ENCODE results near the gene CEACAM1. TPM values are rescaled to one million over a fixed set of nuclear protein-coding genes. Genes with fewer than 3 reads are reported as not detected.

Gene CEACAM1
- total and polyA plus RNA-seq, 2 of the 13 experiments (the other 11 are each of a cell fraction or from before 2014, with no cell fraction given) = 13.5 to 332 TPM

DNA sequence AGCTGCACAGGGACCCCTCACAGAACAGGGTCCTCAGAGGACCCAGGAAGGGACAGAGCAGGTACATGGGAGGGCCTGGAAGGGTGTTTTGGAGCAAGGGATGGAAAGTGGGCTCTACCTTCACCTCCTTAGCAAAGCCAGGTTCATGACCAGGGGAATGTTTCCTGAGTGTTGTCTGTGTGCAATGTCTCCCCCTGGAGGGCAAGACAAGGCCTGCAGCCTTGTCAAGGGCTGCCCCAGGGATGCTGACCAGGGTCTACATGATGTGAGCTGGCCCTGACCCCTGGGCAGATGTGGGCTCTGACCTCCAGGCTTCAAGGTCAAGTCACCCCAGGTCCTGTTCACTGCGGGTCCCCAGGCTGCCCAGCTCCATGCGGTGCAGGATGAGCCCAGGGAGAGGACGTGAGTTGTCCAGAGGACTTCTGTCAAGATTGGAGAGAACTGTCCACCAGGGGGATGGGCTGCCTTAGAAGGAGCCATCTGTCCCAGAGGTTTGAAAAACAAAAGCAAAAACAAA lies 1.0 kb upstream of the CEACAM1 start (continued):
- TF ChIP-seq, protein P1, sequence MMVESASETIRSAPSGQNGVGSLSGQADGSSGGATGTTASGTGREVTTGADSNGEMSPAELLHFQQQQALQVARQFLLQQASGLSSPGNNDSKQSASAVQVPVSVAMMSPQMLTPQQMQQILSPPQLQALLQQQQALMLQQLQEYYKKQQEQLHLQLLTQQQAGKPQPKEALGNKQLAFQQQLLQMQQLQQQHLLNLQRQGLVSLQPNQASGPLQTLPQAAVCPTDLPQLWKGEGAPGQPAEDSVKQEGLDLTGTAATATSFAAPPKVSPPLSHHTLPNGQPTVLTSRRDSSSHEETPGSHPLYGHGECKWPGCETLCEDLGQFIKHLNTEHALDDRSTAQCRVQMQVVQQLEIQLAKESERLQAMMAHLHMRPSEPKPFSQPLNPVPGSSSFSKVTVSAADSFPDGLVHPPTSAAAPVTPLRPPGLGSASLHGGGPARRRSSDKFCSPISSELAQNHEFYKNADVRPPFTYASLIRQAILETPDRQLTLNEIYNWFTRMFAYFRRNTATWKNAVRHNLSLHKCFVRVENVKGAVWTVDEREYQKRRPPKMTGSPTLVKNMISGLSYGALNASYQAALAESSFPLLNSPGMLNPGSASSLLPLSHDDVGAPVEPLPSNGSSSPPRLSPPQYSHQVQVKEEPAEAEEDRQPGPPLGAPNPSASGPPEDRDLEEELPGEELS (CRISPR knock-in tag; IDR thresholded peaks at IDR 0.05) = peak; percentile 36; the same call in 1 of the 2 replicates
- TF ChIP-seq MIXL1 (CRISPR knock-in tag; IDR thresholded peaks at IDR 0.05) = peak; percentile 42; the same call in 1 of the 2 replicates
- TF ChIP-seq KLF12 (CRISPR knock-in tag; IDR thresholded peaks at IDR 0.05; ENCODE audit: borderline replicate concordance) = no peak
- no peak for TF ChIP-seq KAT2B (IDR thresholded peaks at IDR 0.05; ENCODE audit: borderline replicate concordance, low read depth, low read length)
- no peak for TF ChIP-seq SIN3B (IDR thresholded peaks at IDR 0.05; ENCODE audit: low read length)
- TF ChIP-seq XBP1 (CRISPR knock-in tag; IDR thresholded peaks at IDR 0.05) = no peak

DNA sequence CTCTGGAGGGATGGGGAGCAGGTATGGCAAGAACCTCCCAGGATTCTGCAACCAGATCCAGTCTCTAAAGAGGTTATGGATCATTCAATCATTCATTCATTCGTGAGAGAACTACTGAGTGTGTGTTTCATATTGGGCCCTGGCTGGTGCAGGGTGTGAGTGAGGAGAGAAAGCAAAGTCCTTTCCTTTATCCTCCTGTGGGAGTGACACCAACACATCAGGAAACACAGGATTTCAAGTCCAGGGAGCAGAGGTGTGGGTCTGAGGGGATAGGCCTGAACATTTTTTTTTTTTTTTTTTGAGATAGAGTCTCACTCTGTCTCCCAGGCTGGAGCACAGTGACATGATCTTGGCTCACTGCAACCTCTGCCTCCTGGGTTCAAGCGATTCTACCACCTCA lies 3.3 kb downstream of the CEACAM1 start:
- ChIA-PET POLR2A (interaction anchor here (1.6 kb wide), 1 partner anchor 27 kb away, joined by 10 read pairs; no protein-coding TSS in a partner anchor), CTCF (ENCODE audit: low intra/inter-chr PET ratio, low total read pairs) (no interaction called here)
- H3K4me3 ChIP-seq (replicated peaks in 1 of 3; ENCODE audit: insufficient read depth in 1 of 3, low read depth in 2 of 3, low read length in 3 of 3) = peak overlapping the region in 2 of 3 experiments; percentile 17 to 57; a peak in 4 of 6 replicates
- H3K4me2 ChIP-seq (ENCODE audit: low read depth, low read length) = peak overlapping the region; percentile 98
- no peak for FAIRE-seq
- no peaks in the 10 kb centered on the region; a peak in 1 of 5 replicates for H3K27me3 ChIP-seq (ENCODE audit: control insufficient read depth in 1 of 2, insufficient read depth in 2 of 2, low read length in 2 of 2)
- H4K20me1 ChIP-seq (ENCODE audit: insufficient read depth, low read length) = peaks cover 13% of the 10 kb centered on the region
- in situ Hi-C loops (cut with HindIII; ENCODE audit: extremely low pct_ligation_motif_present, low pct_unique_long_range_greater_than_20kb) = loop anchor here (5.0 kb wide), 1 partner anchor 73 kb away; no protein-coding TSS in a partner anchor
- ATAC-seq = no peak
- H3K79me2 ChIP-seq (ENCODE audit: insufficient read depth, low read length) = peaks cover 52% of the 10 kb centered on the region
- intact Hi-C loops (cut with micrococcal nuclease; ENCODE audit: unreplicated experiment) = no loop called here
- BruUV-seq (replicated peaks) = no TSS peak
- H3K36me3 ChIP-seq (replicated peaks in 1 of 2; ENCODE audit: control insufficient read depth in 1 of 2, insufficient read depth in 2 of 2, low read length in 2 of 2) = peaks cover 23 to 43% of the 10 kb centered on the region in 2 experiments; a peak in 4 of 5 replicates
- H3K9me3 ChIP-seq (ENCODE audit: low read length) = no peaks in the 10 kb centered on the region
- WGBS (ENCODE audit: low lambda C conversion rate) = 84% methylated on average over 2 of the region's 2 CpGs
- peak overlapping the region; percentile 44; the same call in 1 of the 2 replicates for H3K9ac ChIP-seq (ENCODE audit: insufficient read depth, low read depth, low read length)
- no peak overlapping the region for H3K27ac ChIP-seq (ENCODE audit: extremely low read length, insufficient read depth, low read length)
- no peak overlapping the region for H2AFZ ChIP-seq (ENCODE audit: low read length)
- peaks cover 88% of the 10 kb centered on the region for H3K4me1 ChIP-seq (ENCODE audit: insufficient read depth, low read length)
- DNase-seq (ENCODE audit: low spot score) = no peak
- TF ChIP-seq HNRNPUL1 (IDR thresholded peaks at IDR 0.05; ENCODE audit: low read depth, low read length) = no peak
- peak; percentile 82 for TF ChIP-seq ZSCAN25 (CRISPR knock-in tag; IDR thresholded peaks at IDR 0.05)
- TF ChIP-seq NR2F2 (IDR thresholded peaks at IDR 0.05; ENCODE audit: borderline replicate concordance, low read depth) = no peak
- 0 out of 2 replicates have a peak, but pooled peaks have one; percentile 46 for TF ChIP-seq RBFOX2 (IDR thresholded peaks at IDR 0.05; ENCODE audit: low read depth, low read length)
- TF ChIP-seq RORA (CRISPR knock-in tag; IDR thresholded peaks at IDR 0.05) = no peak
- no peak for TF ChIP-seq RBM22 (optimal IDR thresholded peaks at IDR 0.05; ENCODE audit: low read length)
- no peak for TF ChIP-seq ZNF629 (CRISPR knock-in tag; conservative IDR thresholded peaks at IDR 0.05)

Measured in HepG2 (cell line).